ENCODE data around the gene PRM2. TPM values are rescaled to one million over a fixed set of nuclear protein-coding genes. Genes with fewer than 3 reads are reported as not detected.
"Not testable (repeated sequence)": the region's sequence is repeated elsewhere in the genome, so short reads cannot be mapped to it uniquely, and the experiment has no call there.

Gene PRM2
- total RNA-seq, 1 experiment from 2014 or later = not detected

DNA sequence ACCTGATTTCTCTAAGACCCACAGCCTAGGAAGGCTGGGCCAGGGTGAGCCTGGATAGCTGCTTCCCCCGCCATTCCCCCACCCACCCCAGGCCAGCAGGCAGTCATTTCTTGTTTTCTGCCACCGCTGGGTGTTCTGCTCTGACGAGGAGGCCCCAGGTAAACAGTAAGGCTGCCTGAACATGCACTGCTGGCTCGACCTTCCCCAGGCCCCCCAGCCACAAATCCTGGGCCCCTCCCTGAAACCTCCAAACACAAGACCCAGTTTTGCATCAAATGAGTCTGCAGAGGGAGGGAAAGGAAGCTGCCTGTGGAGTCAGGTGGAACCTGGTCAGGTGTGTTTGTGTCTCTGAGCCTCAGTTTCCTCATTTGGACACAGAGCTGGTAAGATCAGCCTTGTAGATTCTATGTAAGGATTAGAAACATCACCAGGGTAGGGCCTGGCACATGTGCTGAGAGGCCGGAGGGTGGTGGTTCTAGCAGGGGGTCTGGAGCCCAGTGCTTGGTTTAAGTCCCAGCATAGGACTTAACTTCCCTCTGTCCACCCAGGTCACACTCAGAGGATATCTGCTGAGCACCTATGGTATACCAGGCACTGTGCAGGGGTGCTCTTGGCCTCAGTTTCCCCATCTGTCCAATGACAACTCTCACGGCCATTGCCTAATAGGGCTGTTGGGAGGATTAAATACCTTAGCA is 23.7 kb upstream of the PRM2 start:
- CTCF ChIA-PET = interaction anchor here (0.6 kb wide), 1 partner anchor 561 kb away, joined by 3 read pairs; no protein-coding TSS in a partner anchor
- TF ChIP-seq, protein P1, sequence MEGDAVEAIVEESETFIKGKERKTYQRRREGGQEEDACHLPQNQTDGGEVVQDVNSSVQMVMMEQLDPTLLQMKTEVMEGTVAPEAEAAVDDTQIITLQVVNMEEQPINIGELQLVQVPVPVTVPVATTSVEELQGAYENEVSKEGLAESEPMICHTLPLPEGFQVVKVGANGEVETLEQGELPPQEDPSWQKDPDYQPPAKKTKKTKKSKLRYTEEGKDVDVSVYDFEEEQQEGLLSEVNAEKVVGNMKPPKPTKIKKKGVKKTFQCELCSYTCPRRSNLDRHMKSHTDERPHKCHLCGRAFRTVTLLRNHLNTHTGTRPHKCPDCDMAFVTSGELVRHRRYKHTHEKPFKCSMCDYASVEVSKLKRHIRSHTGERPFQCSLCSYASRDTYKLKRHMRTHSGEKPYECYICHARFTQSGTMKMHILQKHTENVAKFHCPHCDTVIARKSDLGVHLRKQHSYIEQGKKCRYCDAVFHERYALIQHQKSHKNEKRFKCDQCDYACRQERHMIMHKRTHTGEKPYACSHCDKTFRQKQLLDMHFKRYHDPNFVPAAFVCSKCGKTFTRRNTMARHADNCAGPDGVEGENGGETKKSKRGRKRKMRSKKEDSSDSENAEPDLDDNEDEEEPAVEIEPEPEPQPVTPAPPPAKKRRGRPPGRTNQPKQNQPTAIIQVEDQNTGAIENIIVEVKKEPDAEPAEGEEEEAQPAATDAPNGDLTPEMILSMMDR (IDR thresholded peaks at IDR 0.05; ENCODE audit: unreplicated experiment) = no peak
- DNase-seq = no peak
- Mint-ChIP-seq H3K4me3 (ENCODE audit: low read depth, unreplicated experiment) (no peak overlapping the region), H3K9me3 (ENCODE audit: low read depth, unreplicated experiment) (no peaks in the 10 kb centered on the region), H3K36me3 (ENCODE audit: insufficient read depth, unreplicated experiment) (peaks cover 5% of the 10 kb centered on the region), H3K4me1 (ENCODE audit: low read depth, unreplicated experiment) (peaks cover 24% of the 10 kb centered on the region), H3K27ac (ENCODE audit: unreplicated experiment) (no peak overlapping the region), H3K27me3 (ENCODE audit: unreplicated experiment) (no peaks in the 10 kb centered on the region)
- intact Hi-C loops (cut with micrococcal nuclease; ENCODE audit: unreplicated experiment) = loop anchor here (5.0 kb wide), 1 partner anchor 43 kb away; the partner anchor contains the start of gene SOCS1
- BruUV-seq (replicated peaks) = no TSS peak

DNA sequence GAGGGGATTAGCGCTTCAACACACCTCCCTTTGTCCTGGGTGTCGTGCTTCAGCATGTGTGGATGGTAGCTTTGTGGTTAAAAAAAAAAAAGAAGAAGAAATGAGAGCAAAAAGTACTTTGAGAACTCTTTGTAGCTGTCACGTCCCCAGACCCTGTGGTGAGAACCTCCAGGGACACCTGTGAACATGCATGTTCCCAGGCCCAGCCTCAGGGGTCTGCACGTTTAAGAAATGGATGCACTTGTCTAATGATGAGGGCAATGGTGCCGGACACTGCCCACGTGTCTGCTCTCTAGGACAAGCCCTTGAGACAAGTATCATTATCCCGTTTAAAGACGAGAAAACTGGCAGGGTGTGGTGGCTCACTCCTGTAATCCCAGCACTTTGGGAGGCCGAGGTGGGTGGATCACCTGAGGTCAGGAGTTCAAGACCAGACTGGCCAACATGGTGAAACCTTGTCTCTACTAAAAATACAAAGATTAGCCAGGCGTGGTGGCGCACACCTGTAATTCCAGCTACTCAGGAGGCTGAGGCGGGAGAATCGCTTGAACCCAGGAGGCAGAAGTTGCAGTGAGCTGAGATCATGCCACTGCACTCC is 22.8 kb upstream of the PRM2 start:
- H3K27me3 Mint-ChIP-seq (ENCODE audit: unreplicated experiment); H3K4me3 Mint-ChIP-seq (ENCODE audit: low read depth, unreplicated experiment); H3K27ac Mint-ChIP-seq (ENCODE audit: unreplicated experiment); DNase-seq; H3K9me3 Mint-ChIP-seq (ENCODE audit: low read depth, unreplicated experiment); H3K36me3 Mint-ChIP-seq (ENCODE audit: insufficient read depth, unreplicated experiment); BruUV-seq (replicated peaks); CTCF ChIA-PET: not testable (repeated sequence)
- H3K4me1 Mint-ChIP-seq (ENCODE audit: low read depth, unreplicated experiment) = peaks cover 24% of the 10 kb centered on the region
- intact Hi-C loops (cut with micrococcal nuclease; ENCODE audit: unreplicated experiment) = loop anchor here (5.0 kb wide), 1 partner anchor 42 kb away; the partner anchor contains the start of gene SOCS1

DNA sequence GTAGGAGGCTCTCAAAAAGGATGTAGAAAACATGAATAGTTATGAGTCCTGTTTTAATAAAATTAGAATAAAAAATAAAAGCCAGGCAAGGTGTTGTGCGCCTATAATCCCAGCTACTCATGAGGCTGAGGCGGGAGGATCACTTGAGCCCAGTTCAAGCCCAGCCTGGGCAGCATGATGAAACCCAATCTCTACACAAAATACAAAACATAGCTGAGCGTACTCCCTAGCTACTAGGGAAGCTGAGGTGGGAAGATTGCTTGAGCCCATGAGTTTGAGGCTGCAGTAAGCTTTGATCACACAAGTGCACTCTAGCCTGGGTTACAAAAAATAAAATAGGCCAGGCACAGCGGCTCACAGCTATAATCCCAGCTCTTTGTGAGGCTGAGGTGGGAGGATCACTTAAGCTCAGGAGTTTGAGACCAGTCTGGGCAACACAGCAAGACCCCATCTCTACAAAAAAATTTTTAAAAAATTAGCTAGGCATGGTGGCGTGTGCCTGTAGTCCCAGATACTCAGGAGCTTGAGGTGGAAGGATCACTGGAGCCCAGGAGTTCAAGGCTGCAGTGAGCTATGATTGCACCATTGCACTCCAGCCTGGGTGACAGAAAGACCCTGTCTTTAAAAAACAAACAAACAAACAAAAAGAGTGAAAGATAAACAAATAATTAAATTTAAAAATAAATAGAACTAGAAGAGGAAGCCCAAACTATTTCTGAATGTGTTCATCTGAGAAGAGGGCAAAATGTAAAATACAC is 22.0 kb upstream of the PRM2 start:
- CTCF ChIA-PET = interaction anchor here (0.7 to 2.0 kb wide), 7 partner anchors 11 to 327 kb away, joined by 3 to 20 read pairs (median 5); partner anchors contain the start of gene SOCS1
- intact Hi-C loops (cut with micrococcal nuclease; ENCODE audit: unreplicated experiment) = loop anchor here (5.0 kb wide), 1 partner anchor 41 kb away; the partner anchor contains the start of gene SOCS1

DNA sequence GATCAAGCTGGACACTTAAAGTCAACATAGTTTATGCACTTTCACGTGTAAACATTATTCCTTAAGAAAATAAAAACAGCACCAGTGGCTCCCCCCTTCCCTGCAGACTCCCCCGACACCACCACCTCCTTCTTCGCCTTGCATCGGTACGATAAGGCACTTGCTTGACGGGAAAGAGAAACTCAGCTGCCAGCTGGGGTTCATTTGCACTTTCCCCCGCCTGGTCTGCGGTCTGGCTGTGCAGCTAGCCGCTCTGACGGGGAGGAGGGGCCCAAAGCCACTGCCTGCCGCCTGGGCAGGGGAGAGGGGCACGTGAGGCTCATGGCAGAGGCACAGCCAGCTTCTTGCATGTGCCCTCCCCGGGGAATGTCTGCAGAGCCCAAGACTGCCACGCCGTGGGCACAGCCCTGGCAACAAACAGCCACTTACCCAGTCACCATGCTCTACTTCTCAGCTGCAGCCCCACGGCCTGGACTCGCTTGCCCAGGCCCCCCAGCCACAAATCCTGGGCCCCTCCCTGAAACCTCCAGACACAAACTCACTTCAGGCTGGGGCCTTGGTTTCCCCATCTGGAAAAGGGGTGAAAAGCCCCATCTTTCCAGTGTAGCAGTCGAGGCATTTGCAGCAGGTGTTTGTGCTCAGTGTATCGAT is 21.3 kb upstream of the PRM2 start:
- Mint-ChIP-seq H3K36me3 (ENCODE audit: insufficient read depth, unreplicated experiment) (no peaks in the 10 kb centered on the region), H3K27me3 (ENCODE audit: unreplicated experiment) (peaks cover 11% of the 10 kb centered on the region), H3K4me3 (ENCODE audit: low read depth, unreplicated experiment) (peak overlapping the region; percentile 6), H3K9me3 (ENCODE audit: low read depth, unreplicated experiment) (no peaks in the 10 kb centered on the region), H3K27ac (ENCODE audit: unreplicated experiment) (no peak overlapping the region), H3K4me1 (ENCODE audit: low read depth, unreplicated experiment) (peaks cover 13% of the 10 kb centered on the region)
- no TSS peak for BruUV-seq (replicated peaks)
- CTCF ChIA-PET = interaction anchor here (0.6 to 2.0 kb wide), 9 partner anchors 11 to 326 kb away, joined by 3 to 20 read pairs (median 5); partner anchors contain the start of gene SOCS1
- peak; percentile 81 for DNase-seq
- TF ChIP-seq, protein P1 (IDR thresholded peaks at IDR 0.05; ENCODE audit: unreplicated experiment) = no peak
- intact Hi-C loops (cut with micrococcal nuclease; ENCODE audit: unreplicated experiment) = loop anchor here (5.0 kb wide), 1 partner anchor 40 kb away; the partner anchor contains the start of gene SOCS1

More for the DNA sequence above, 22.0 kb upstream of the PRM2 start:
- peaks cover 4% of the 10 kb centered on the region for H3K27me3 Mint-ChIP-seq (ENCODE audit: unreplicated experiment)
- H3K36me3 Mint-ChIP-seq (ENCODE audit: insufficient read depth, unreplicated experiment) = peaks cover 1% of the 10 kb centered on the region
- DNase-seq = no peak
- H3K27ac Mint-ChIP-seq (ENCODE audit: unreplicated experiment) = no peak overlapping the region
- no TSS peak for BruUV-seq (replicated peaks)
- H3K4me1 Mint-ChIP-seq (ENCODE audit: low read depth, unreplicated experiment) = peaks cover 19% of the 10 kb centered on the region
- no peak overlapping the region for H3K4me3 Mint-ChIP-seq (ENCODE audit: low read depth, unreplicated experiment)
- TF ChIP-seq, protein P1 (IDR thresholded peaks at IDR 0.05; ENCODE audit: unreplicated experiment) = no peak
- no peaks in the 10 kb centered on the region for H3K9me3 Mint-ChIP-seq (ENCODE audit: low read depth, unreplicated experiment)
